ENCODE measurements around the gene OR1L1. TPM values are rescaled to one million over a fixed set of nuclear protein-coding genes. Genes with fewer than 3 reads are reported as not detected.

Gene OR1L1
- total RNA-seq = not detected

- WGBS, 2 donors = 68 to 74% methylated on average over 2 of the region's 2 CpGs
Observed at GRCh38 chr9:122661416-122661815, at the start of gene OR1L1. TSS of gene OR1L1 (plus strand) at chr9:122661716. CDS start at chr9:122661716, 0 bp downstream.

GRCh38 chr9:122614362-122614761 is 47.2 kb upstream of the OR1L1 start, which contains the start of gene OR1Q1:
TSS of gene OR1Q1 (plus strand) at chr9:122614738. CDS start at chr9:122614738, 0 bp downstream.
- no peaks in the 10 kb centered on the region for H3K4me1 ChIP-seq
- WGBS, 2 donors = 84 to 85% methylated on average over 1 of the region's 1 CpG
- no peaks in the 10 kb centered on the region for H3K36me3 ChIP-seq
- H3K27me3 ChIP-seq = no peaks in the 10 kb centered on the region
- H3K4me3 ChIP-seq (replicated peaks in 1 of 3) = no peak within 1 kb of the TSS
- no peaks in the 10 kb centered on the region for H3K9me3 ChIP-seq
- TF ChIP-seq CTCF (IDR thresholded peaks at IDR 0.05) = no peak
- no peak for TF ChIP-seq POLR2A (IDR thresholded peaks at IDR 0.05)
- intact Hi-C loops (cut with DNase I) = no loop called here
- H3K27ac ChIP-seq = no peak within 1 kb of the TSS
- DNase-seq = no peak

More at GRCh38 chr9:122661416-122661815, at the start of gene OR1L1:
- Histone ChIP-seq H3K4me3 (replicated peaks in 1 of 3) (no peak within 1 kb of the TSS), H3K36me3 (no peaks in the 10 kb centered on the region), H3K9me3 (no peaks in the 10 kb centered on the region), H3K27ac (no peak within 1 kb of the TSS), H3K4me1 (no peaks in the 10 kb centered on the region), H3K27me3 (no peaks in the 10 kb centered on the region)
- TF ChIP-seq CTCF (IDR thresholded peaks at IDR 0.05) (no peak), POLR2A (IDR thresholded peaks at IDR 0.05) (no peak)
- no peak for DNase-seq
- intact Hi-C loops (cut with DNase I) = no loop called here

- Histone ChIP-seq H3K4me1 (no peaks in the 10 kb centered on the region), H3K9me3 (no peaks in the 10 kb centered on the region), H3K27me3 (no peaks in the 10 kb centered on the region), H3K36me3 (no peaks in the 10 kb centered on the region), H3K27ac (no peak overlapping the region), H3K4me3 (replicated peaks in 1 of 3) (no peak overlapping the region)
- TF ChIP-seq CTCF (IDR thresholded peaks at IDR 0.05) (no peak), POLR2A (IDR thresholded peaks at IDR 0.05) (no peak)
- intact Hi-C loops (cut with DNase I) = no loop called here
- no peak for DNase-seq
- 61 to 64% methylated on average over 7 of the region's 7 CpGs for WGBS, 2 donors
Observed at GRCh38 chr9:122619996-122620395, 41.5 kb upstream of the OR1L1 start.

- Histone ChIP-seq H3K36me3 (no peaks in the 10 kb centered on the region), H3K4me1 (no peaks in the 10 kb centered on the region), H3K9me3 (no peaks in the 10 kb centered on the region), H3K27ac (no peak overlapping the region), H3K27me3 (no peaks in the 10 kb centered on the region), H3K4me3 (replicated peaks in 1 of 3) (no peak overlapping the region)
- intact Hi-C loops (cut with DNase I) = no loop called here
- WGBS, 2 donors = 36 to 55% methylated on average over 2 of the region's 2 CpGs
- no peak for DNase-seq
- TF ChIP-seq POLR2A (IDR thresholded peaks at IDR 0.05) (no peak), CTCF (IDR thresholded peaks at IDR 0.05) (no peak)
Observed at GRCh38 chr9:122642226-122642625, 19.3 kb upstream of the OR1L1 start.

- Histone ChIP-seq H3K9me3 (no peaks in the 10 kb centered on the region), H3K27ac (no peak overlapping the region), H3K27me3 (no peaks in the 10 kb centered on the region), H3K4me3 (replicated peaks in 1 of 3) (no peak overlapping the region), H3K36me3 (no peaks in the 10 kb centered on the region), H3K4me1 (no peaks in the 10 kb centered on the region)
- WGBS, 2 donors = 21 to 47% methylated on average over 1 of the region's 1 CpG
- no peak for DNase-seq
- intact Hi-C loops (cut with DNase I) = no loop called here
- TF ChIP-seq CTCF (IDR thresholded peaks at IDR 0.05) (no peak), POLR2A (IDR thresholded peaks at IDR 0.05) (no peak)
Observed at GRCh38 chr9:122656378-122656777, 5.1 kb upstream of the OR1L1 start.
